HepG2 (cell line): ENCODE results near the gene TSGA10IP. TPM values are rescaled to one million over a fixed set of nuclear protein-coding genes. Genes with fewer than 3 reads are reported as not detected.

Source experiments
- CBX2 ChIP-seq, 2 experiments: fragments of 200-600 bp in 1 of 2; sonication (generic); formaldehyde crosslinking in 1 of 2; IDR thresholded peaks; 2 replicates each; pipeline versions ENCODE4 v1.7.0 to v1.8.1; 2018 to 2022; ENCODE audit warnings: low read depth in 2 of 2, low read length in 1 of 2, mild to moderate bottlenecking in 1 of 2, missing genetic modification reagents in 1 of 2
- CERS6 ChIP-seq: sonication (generic); formaldehyde crosslinking; IDR thresholded peaks from 2 replicates; pipeline ENCODE4 v1.5.0; 2020; ENCODE audit warnings: missing genetic modification reagents
- GMEB1 ChIP-seq: sonication (generic); formaldehyde crosslinking; IDR thresholded peaks from 2 replicates; pipeline ENCODE4 v1.5.1; 2020; ENCODE audit warnings: missing genetic modification reagents, mild to moderate bottlenecking, borderline replicate concordance
- GTF2F1 ChIP-seq: fragments of 150-350 bp; IDR thresholded peaks from 2 replicates; pipeline ENCODE4 v1.6.1; 2014; ENCODE audit warnings: low read length
- GZF1 ChIP-seq: sonication (generic); formaldehyde crosslinking; IDR thresholded peaks from 2 replicates; pipeline ENCODE4 v1.5.1; 2020; ENCODE audit warnings: mild to moderate bottlenecking, missing genetic modification reagents
- KAT2B ChIP-seq: fragments of 150-350 bp; IDR thresholded peaks from 2 replicates; pipeline ENCODE4 v1.6.1; 2014; ENCODE audit warnings: low read depth, low read length, borderline replicate concordance
- NFE2L2 ChIP-seq: fragments of 150-350 bp; IDR thresholded peaks from 2 replicates; pipeline ENCODE4 v1.6.1; 2014; ENCODE audit warnings: low read length
- RBM22 ChIP-seq: fragments of 200-400 bp; formaldehyde crosslinking; optimal IDR thresholded peaks from 2 replicates; pipeline ENCODE3; 2017; ENCODE audit warnings: mild to moderate bottlenecking, low read length, moderate library complexity
- STAG1 ChIP-seq: sonication (generic); formaldehyde crosslinking; IDR thresholded peaks from 2 replicates; pipeline ENCODE4 v1.4.0; 2020; ENCODE audit warnings: missing genetic modification reagents
- TARDBP ChIP-seq: sonication (generic); formaldehyde crosslinking; IDR thresholded peaks from 2 replicates; pipeline ENCODE4 v1.8.0; 2022; ENCODE audit warnings: mild to moderate bottlenecking, missing genetic modification reagents
- TEAD2 ChIP-seq: sonication (generic); formaldehyde crosslinking; IDR thresholded peaks from 2 replicates; pipeline ENCODE4 v1.9.0; 2021; ENCODE audit warnings: missing genetic modification reagents
- XBP1 ChIP-seq: sonication (generic); formaldehyde crosslinking; IDR thresholded peaks from 2 replicates; pipeline ENCODE4 v1.5.0; 2020; ENCODE audit warnings: missing genetic modification reagents
- ZNF101 ChIP-seq: sonication (generic); formaldehyde crosslinking; IDR thresholded peaks from 2 replicates; pipeline ENCODE4 v1.4.0; 2020; ENCODE audit warnings: mild to moderate bottlenecking, low read depth, missing genetic modification reagents, borderline replicate concordance
- ZNF280B ChIP-seq: sonication (generic); formaldehyde crosslinking; IDR thresholded peaks from 2 replicates; pipeline ENCODE4 v1.5.0; 2020; ENCODE audit warnings: missing genetic modification reagents, mild to moderate bottlenecking, borderline replicate concordance
- ZNF710 ChIP-seq: sonication (generic); formaldehyde crosslinking; IDR thresholded peaks from 2 replicates; pipeline ENCODE4 v1.5.0; 2020; ENCODE audit warnings: mild to moderate bottlenecking, missing genetic modification reagents, borderline replicate concordance
- ZSCAN20 ChIP-seq: sonication (generic); formaldehyde crosslinking; IDR thresholded peaks from 2 replicates; pipeline ENCODE4 v1.4.0; 2020; ENCODE audit warnings: missing genetic modification reagents, mild to moderate bottlenecking, borderline replicate concordance
- polyA plus RNA-seq, 8 experiments: library from polyadenylated mRNA; depleted of rRNA in 3 of 8; stranded (reverse) in 7 of 8; unstranded in 1 of 8; fragments of >200 nt; fragmentation: Illumina TruSeq in 4 of 8; extraction: Trizol in 4 of 8; gene quantifications; 2 replicates each; pipeline versions ENCODE4 v1.2.1 to v1.2.3, GENCODE V29; 2011 to 2016; ENCODE audit warnings: low read depth in 4 of 8, missing spikeins in 1 of 8, mixed read lengths in 1 of 8; ENCODE audit not compliant: insufficient read depth in 1 of 8
- total RNA-seq, 5 experiments: library from RNA; depleted of rRNA; stranded (reverse); fragments of >200 nt; fragmentation: Illumina TruSeq; extraction: Trizol; gene quantifications; 2 replicates each; pipeline ENCODE4 v1.2.3, GENCODE V29; 2016; ENCODE audit warnings: low read depth in 1 of 5
- TF ChIP-seq, protein P1 (sequence below): sonication (generic); formaldehyde crosslinking; IDR thresholded peaks from 2 replicates; pipeline ENCODE4 v1.5.0; 2020; ENCODE audit warnings: missing genetic modification reagents

Gene TSGA10IP
- total and polyA plus RNA-seq, 2 of the 13 experiments (the other 11 are each of a cell fraction or from before 2014, with no cell fraction given) = not detected

DNA sequence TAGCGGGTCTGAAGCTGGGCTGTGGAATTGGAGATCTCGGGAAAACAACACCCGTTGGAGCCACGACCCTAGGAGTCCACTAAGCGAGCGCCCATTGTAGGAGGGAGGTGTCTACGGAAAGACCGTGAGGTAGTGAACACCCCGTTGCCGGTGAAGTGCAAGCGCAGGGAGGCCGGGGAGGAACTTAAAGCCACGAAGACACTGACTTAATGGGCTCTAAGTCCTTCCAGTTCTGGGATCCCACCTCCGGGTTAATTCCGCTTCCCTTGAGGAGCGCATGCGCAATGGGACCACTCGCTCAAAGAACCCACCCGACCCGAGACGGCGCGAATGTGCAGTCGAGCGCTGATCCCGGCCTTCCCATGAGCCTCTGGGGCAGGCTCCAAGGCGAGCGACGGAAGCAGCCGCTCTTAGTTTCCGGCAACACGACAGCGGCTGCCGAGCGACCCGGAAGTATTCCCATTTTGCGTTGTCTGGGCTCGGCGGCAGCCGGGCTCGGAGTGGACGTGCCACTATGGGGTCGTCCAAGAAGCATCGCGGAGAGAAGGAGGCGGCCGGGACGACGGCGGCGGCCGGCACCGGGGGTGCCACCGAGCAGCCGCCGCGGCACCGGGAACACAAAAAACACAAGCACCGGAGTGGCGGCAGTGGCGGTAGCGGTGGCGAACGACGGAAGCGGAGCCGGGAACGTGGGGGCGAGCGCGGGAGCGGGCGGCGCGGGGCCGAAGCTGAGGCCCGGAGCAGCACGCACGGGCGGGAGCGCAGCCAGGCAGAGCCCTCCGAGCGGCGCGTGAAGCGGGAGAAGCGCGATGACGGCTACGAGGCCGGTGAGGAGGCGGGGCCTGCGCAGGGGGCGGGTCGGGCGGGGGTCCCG lies 16.2 kb downstream of the TSGA10IP start, which contains the start of gene SART1 (continued):
- TF ChIP-seq RBM22 (no peak), KAT2B (no peak), XBP1 (CRISPR knock-in tag) (no peak), ZNF710 (peak; percentile 54; the same call in 1 of the 2 replicates), NFE2L2 (no peak), GMEB1 (CRISPR knock-in tag) (peak; percentile 90), ZSCAN20 (no peak), CBX2 (IDR thresholded peaks at IDR 0.05; ENCODE audit: low read depth, low read length) (no peak), CBX2 (CRISPR knock-in tag; IDR thresholded peaks at IDR 0.05; ENCODE audit: low read depth) (no peak), GTF2F1 (no peak), ZNF280B (CRISPR knock-in tag) (no peak), TARDBP (CRISPR knock-in tag) (peak; percentile 48; the same call in 1 of the 2 replicates), CERS6 (CRISPR knock-in tag) (no peak), GZF1 (CRISPR knock-in tag) (no peak), STAG1 (CRISPR knock-in tag) (0 out of 2 replicates have a peak, but pooled peaks have one; percentile 16), TEAD2 (no peak), ZNF101 (CRISPR knock-in tag) (no peak; the same call in 1 of the 2 replicates)
- TF ChIP-seq, protein P1, sequence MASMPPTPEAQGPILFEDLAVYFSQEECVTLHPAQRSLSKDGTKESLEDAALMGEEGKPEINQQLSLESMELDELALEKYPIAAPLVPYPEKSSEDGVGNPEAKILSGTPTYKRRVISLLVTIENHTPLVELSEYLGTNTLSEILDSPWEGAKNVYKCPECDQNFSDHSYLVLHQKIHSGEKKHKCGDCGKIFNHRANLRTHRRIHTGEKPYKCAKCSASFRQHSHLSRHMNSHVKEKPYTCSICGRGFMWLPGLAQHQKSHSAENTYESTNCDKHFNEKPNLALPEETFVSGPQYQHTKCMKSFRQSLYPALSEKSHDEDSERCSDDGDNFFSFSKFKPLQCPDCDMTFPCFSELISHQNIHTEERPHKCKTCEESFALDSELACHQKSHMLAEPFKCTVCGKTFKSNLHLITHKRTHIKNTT (CRISPR knock-in tag) = no peak
